Stimulated activated naive CD8-positive, alpha-beta T cell treated with anti-CD3 and anti-CD28 coated beads, Interleukin-15, Interleukin-2, amounts not matched to agents 100 ng/mL and 50 ng/mL, for 24 hours (primary cell): ENCODE data around the gene CRABP2.

ENCODE experiments used
- H3K27ac Mint-ChIP-seq: one replicate; pipeline ENCODE4 v1.8.0; 2021; ENCODE audit warnings: mild to moderate bottlenecking, mixed read lengths
- H3K27me3 Mint-ChIP-seq: one replicate; pipeline ENCODE4 v1.8.0; 2021; ENCODE audit warnings: mixed read lengths
- H3K36me3 Mint-ChIP-seq: one replicate; pipeline ENCODE4 v1.8.0; 2021; ENCODE audit warnings: low read depth, mixed read lengths
- H3K4me1 Mint-ChIP-seq: one replicate; pipeline ENCODE4 v1.8.0; 2021; ENCODE audit warnings: low read depth, mixed read lengths
- H3K4me3 Mint-ChIP-seq: one replicate; pipeline ENCODE4 v1.8.0; 2021; ENCODE audit warnings: mild to moderate bottlenecking, mixed read lengths
- H3K9me3 Mint-ChIP-seq: one replicate; pipeline ENCODE4 v1.8.0; 2021; ENCODE audit warnings: mixed read lengths

CRABP2 gene

GRCh38 chr1:156676820-156677615, 28.4 kb downstream of the CRABP2 start, which contains the start of gene NES:
Gene NES, minus strand, starts transcription at chr1:156677407. Its CDS starts 143 bp downstream, at chr1:156677264.
- H3K27ac Mint-ChIP-seq, result no peak within 1 kb of the TSS
- H3K9me3 Mint-ChIP-seq, result no peaks in the 10 kb centered on the region
- H3K27me3 Mint-ChIP-seq, result peaks cover 74% of the 10 kb centered on the region
- H3K4me1 Mint-ChIP-seq, result peaks cover 12% of the 10 kb centered on the region
- peak within 1 kb of the TSS; percentile 22 for H3K4me3 Mint-ChIP-seq
- H3K36me3 Mint-ChIP-seq, result no peaks in the 10 kb centered on the region

GRCh38 chr1:156676114-156676819, 29.1 kb downstream of the CRABP2 start:
- Mint-ChIP-seq H3K4me3 (no peak overlapping the region), H3K4me1 (peaks cover 12% of the 10 kb centered on the region), H3K27me3 (peaks cover 75% of the 10 kb centered on the region), H3K36me3 (no peaks in the 10 kb centered on the region), H3K27ac (no peak overlapping the region), H3K9me3 (no peaks in the 10 kb centered on the region)

GRCh38 chr1:156675210-156676113, 29.9 kb downstream of the CRABP2 start:
- Mint-ChIP-seq H3K4me3 (no peak overlapping the region), H3K9me3 (no peaks in the 10 kb centered on the region), H3K27me3 (peaks cover 73% of the 10 kb centered on the region), H3K36me3 (no peaks in the 10 kb centered on the region), H3K4me1 (peaks cover 12% of the 10 kb centered on the region), H3K27ac (no peak overlapping the region)

GRCh38 chr1:156673387-156674121, 31.8 kb downstream of the CRABP2 start:
- H3K27ac Mint-ChIP-seq, result no peak overlapping the region
- H3K27me3 Mint-ChIP-seq, result peaks cover 57% of the 10 kb centered on the region
- H3K4me3 Mint-ChIP-seq, result no peak overlapping the region
- no peaks in the 10 kb centered on the region for H3K9me3 Mint-ChIP-seq
- H3K36me3 Mint-ChIP-seq, result no peaks in the 10 kb centered on the region
- peaks cover 12% of the 10 kb centered on the region for H3K4me1 Mint-ChIP-seq

GRCh38 chr1:156671804-156672203, 33.6 kb downstream of the CRABP2 start:
- no peak overlapping the region for H3K27ac Mint-ChIP-seq
- H3K4me3 Mint-ChIP-seq, result no peak overlapping the region
- peaks cover 39% of the 10 kb centered on the region for H3K27me3 Mint-ChIP-seq
- no peaks in the 10 kb centered on the region for H3K4me1 Mint-ChIP-seq
- no peaks in the 10 kb centered on the region for H3K36me3 Mint-ChIP-seq
- no peaks in the 10 kb centered on the region for H3K9me3 Mint-ChIP-seq

- no peak overlapping the region for H3K4me3 Mint-ChIP-seq
- no peak overlapping the region for H3K27ac Mint-ChIP-seq
- H3K27me3 Mint-ChIP-seq, result peaks cover 36% of the 10 kb centered on the region
- H3K36me3 Mint-ChIP-seq, result no peaks in the 10 kb centered on the region
- H3K4me1 Mint-ChIP-seq, result no peaks in the 10 kb centered on the region
- no peaks in the 10 kb centered on the region for H3K9me3 Mint-ChIP-seq
Observed at GRCh38 chr1:156670791-156671190, 34.6 kb downstream of the CRABP2 start.

GRCh38 chr1:156670359-156670758, 35.0 kb downstream of the CRABP2 start:
- Mint-ChIP-seq H3K27ac (no peak overlapping the region), H3K4me1 (no peaks in the 10 kb centered on the region), H3K9me3 (no peaks in the 10 kb centered on the region), H3K27me3 (peaks cover 31% of the 10 kb centered on the region), H3K4me3 (no peak overlapping the region), H3K36me3 (no peaks in the 10 kb centered on the region)

- Mint-ChIP-seq H3K9me3 (no peaks in the 10 kb centered on the region), H3K4me1 (no peaks in the 10 kb centered on the region), H3K27me3 (peaks cover 30% of the 10 kb centered on the region), H3K36me3 (no peaks in the 10 kb centered on the region), H3K27ac (no peak overlapping the region), H3K4me3 (no peak overlapping the region)
Observed at GRCh38 chr1:156669794-156670193, 35.6 kb downstream of the CRABP2 start.

- H3K9me3 Mint-ChIP-seq, result no peaks in the 10 kb centered on the region
- H3K4me1 Mint-ChIP-seq, result peaks cover 3% of the 10 kb centered on the region
- H3K27ac Mint-ChIP-seq, result no peak overlapping the region
- no peak overlapping the region for H3K4me3 Mint-ChIP-seq
- no peaks in the 10 kb centered on the region for H3K36me3 Mint-ChIP-seq
- H3K27me3 Mint-ChIP-seq, result peaks cover 26% of the 10 kb centered on the region
Observed at GRCh38 chr1:156668801-156669637, 36.4 kb downstream of the CRABP2 start.

GRCh38 chr1:156667968-156668709, 37.2 kb downstream of the CRABP2 start:
- no peaks in the 10 kb centered on the region for H3K9me3 Mint-ChIP-seq
- H3K4me3 Mint-ChIP-seq, result no peak overlapping the region
- H3K36me3 Mint-ChIP-seq, result no peaks in the 10 kb centered on the region
- peaks cover 17% of the 10 kb centered on the region for H3K27me3 Mint-ChIP-seq
- H3K27ac Mint-ChIP-seq, result no peak overlapping the region
- peaks cover 3% of the 10 kb centered on the region for H3K4me1 Mint-ChIP-seq

- Mint-ChIP-seq H3K27ac (no peak overlapping the region), H3K27me3 (peaks cover 15% of the 10 kb centered on the region), H3K36me3 (no peaks in the 10 kb centered on the region), H3K4me3 (no peak overlapping the region), H3K9me3 (no peaks in the 10 kb centered on the region), H3K4me1 (peaks cover 6% of the 10 kb centered on the region)
Observed at GRCh38 chr1:156667610-156667967, 37.8 kb downstream of the CRABP2 start.

- Mint-ChIP-seq H3K27ac (no peak overlapping the region), H3K4me3 (no peak overlapping the region), H3K4me1 (peaks cover 11% of the 10 kb centered on the region), H3K36me3 (no peaks in the 10 kb centered on the region), H3K27me3 (peaks cover 10% of the 10 kb centered on the region), H3K9me3 (no peaks in the 10 kb centered on the region)
Observed at GRCh38 chr1:156666862-156667609, 38.3 kb downstream of the CRABP2 start.
